ENCODE measurements around the gene MRPL57. TPM values are rescaled to one million over a fixed set of nuclear protein-coding genes. Genes with fewer than 3 reads are reported as not detected.
"Not testable (repeated sequence)": the region's sequence is repeated elsewhere in the genome, so short reads cannot be mapped to it uniquely, and the experiment has no call there.

The MRPL57 gene
- total RNA-seq: 10 to 100 TPM; 23.5 to 65.8 (median 33.2) TPM

GRCh38 chr13:21176215-21176981, at the start of gene MRPL57, which contains the start of gene SKA3:
MRPL57 (plus strand) TSS chr13:21176658; CDS start chr13:21176917, 259 bp downstream.
SKA3 (minus strand) TSS chr13:21176552; CDS start chr13:21176477, 75 bp downstream.
- intact Hi-C loops (cut with DNase I): loop anchor here (5.0 to 10.0 kb wide), 2 partner anchors 118 to 301 kb away; no protein-coding TSS in a partner anchor

DNA sequence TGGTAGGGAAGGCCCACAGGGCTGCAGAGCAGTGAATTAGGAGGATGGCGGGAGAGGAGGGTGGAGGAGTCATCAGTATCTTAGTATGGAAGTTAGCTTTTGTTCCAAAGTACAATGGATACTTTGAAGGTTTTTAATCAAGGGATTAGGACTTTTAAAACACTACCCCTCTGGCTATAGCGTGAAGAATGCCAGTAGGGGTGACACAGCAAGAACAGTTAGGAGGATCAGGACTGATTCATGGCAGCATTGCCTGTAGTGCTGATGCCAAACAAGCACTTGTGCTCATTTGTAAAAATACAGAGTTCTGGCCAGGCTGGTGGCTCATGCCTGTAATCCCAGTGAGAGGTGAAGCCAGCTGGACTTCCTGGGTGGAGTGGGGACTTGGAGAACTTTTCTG, 46.3 kb upstream of the MRPL57 start:
- Histone ChIP-seq H3K9me3 (no peaks in the 10 kb centered on the region), H3K4me1 (no peaks in the 10 kb centered on the region), H3K27me3 (no peaks in the 10 kb centered on the region), H3K27ac (no peak overlapping the region), H3K4me3 (replicated peaks in 1 of 3) (no peak overlapping the region), H3K36me3 (no peaks in the 10 kb centered on the region)
- no peak for TF ChIP-seq POLR2A (IDR thresholded peaks at IDR 0.05)
- TF ChIP-seq, protein P1, sequence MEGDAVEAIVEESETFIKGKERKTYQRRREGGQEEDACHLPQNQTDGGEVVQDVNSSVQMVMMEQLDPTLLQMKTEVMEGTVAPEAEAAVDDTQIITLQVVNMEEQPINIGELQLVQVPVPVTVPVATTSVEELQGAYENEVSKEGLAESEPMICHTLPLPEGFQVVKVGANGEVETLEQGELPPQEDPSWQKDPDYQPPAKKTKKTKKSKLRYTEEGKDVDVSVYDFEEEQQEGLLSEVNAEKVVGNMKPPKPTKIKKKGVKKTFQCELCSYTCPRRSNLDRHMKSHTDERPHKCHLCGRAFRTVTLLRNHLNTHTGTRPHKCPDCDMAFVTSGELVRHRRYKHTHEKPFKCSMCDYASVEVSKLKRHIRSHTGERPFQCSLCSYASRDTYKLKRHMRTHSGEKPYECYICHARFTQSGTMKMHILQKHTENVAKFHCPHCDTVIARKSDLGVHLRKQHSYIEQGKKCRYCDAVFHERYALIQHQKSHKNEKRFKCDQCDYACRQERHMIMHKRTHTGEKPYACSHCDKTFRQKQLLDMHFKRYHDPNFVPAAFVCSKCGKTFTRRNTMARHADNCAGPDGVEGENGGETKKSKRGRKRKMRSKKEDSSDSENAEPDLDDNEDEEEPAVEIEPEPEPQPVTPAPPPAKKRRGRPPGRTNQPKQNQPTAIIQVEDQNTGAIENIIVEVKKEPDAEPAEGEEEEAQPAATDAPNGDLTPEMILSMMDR (IDR thresholded peaks at IDR 0.05): no peak
- WGBS, 2 donors: 92 to 94% methylated on average over 2 of the region's 2 CpGs
- DNase-seq: no peak
- intact Hi-C loops (cut with DNase I): loop anchor here (10.0 kb wide), 2 partner anchors 55 to 185 kb away; no protein-coding TSS in a partner anchor

More at GRCh38 chr13:21176215-21176981, at the start of gene MRPL57, which contains the start of gene SKA3:
- Histone ChIP-seq H3K9me3 (no peaks in the 10 kb centered on the region), H3K4me1 (peaks cover 6 to 16% of the 10 kb centered on the region in 2 donors), H3K4me3 (replicated peaks in 1 of 3) (peak within 1 kb of the TSS; percentile 24 to 76 (median 72)), H3K36me3 (no peaks in the 10 kb centered on the region), H3K27me3 (no peaks in the 10 kb centered on the region), H3K27ac (peak within 1 kb of the TSS; percentile 86 to 97 (median 94))
- TF ChIP-seq, protein P1 (IDR thresholded peaks at IDR 0.05): peak in 3 of 6 experiments; percentile 29 to 50 (median 36)
- peak; percentile 51 to 96 for TF ChIP-seq POLR2A (IDR thresholded peaks at IDR 0.05)
- peak; percentile 93 to 94 for DNase-seq
- WGBS, 2 donors: 0 to 10% methylated on average over 27 to 41 of the region's 93 CpGs

GRCh38 chr13:21133077-21133476, 43.4 kb upstream of the MRPL57 start:
- DNase-seq: no peak
- intact Hi-C loops (cut with DNase I): loop anchor here (10.0 kb wide), 2 partner anchors 58 to 188 kb away; no protein-coding TSS in a partner anchor

GRCh38 chr13:21134475-21134874, 42.0 kb upstream of the MRPL57 start:
- TF ChIP-seq POLR2A (IDR thresholded peaks at IDR 0.05): no peak
- TF ChIP-seq, protein P1 (IDR thresholded peaks at IDR 0.05): no peak
- intact Hi-C loops (cut with DNase I): loop anchor here (10.0 kb wide), 2 partner anchors 60 to 190 kb away; no protein-coding TSS in a partner anchor
- no peaks in the 10 kb centered on the region for H3K36me3 ChIP-seq
- no peaks in the 10 kb centered on the region for H3K4me1 ChIP-seq
- H3K27ac ChIP-seq: no peak overlapping the region
- no peaks in the 10 kb centered on the region for H3K9me3 ChIP-seq
- WGBS, 2 donors: 70 to 72% methylated on average over 5 of the region's 5 CpGs
- no peaks in the 10 kb centered on the region for H3K27me3 ChIP-seq
- H3K4me3 ChIP-seq (replicated peaks in 1 of 3): no peak overlapping the region
- DNase-seq: no peak

More at GRCh38 chr13:21133077-21133476, 43.4 kb upstream of the MRPL57 start:
- Histone ChIP-seq H3K4me3 (replicated peaks in 1 of 3) (no peak overlapping the region), H3K27me3 (no peaks in the 10 kb centered on the region), H3K4me1 (no peaks in the 10 kb centered on the region), H3K9me3 (no peaks in the 10 kb centered on the region), H3K36me3 (no peaks in the 10 kb centered on the region), H3K27ac (no peak overlapping the region)
- WGBS, 2 donors: 75 to 89% methylated on average over 3 of the region's 3 CpGs
- no peak for TF ChIP-seq POLR2A (IDR thresholded peaks at IDR 0.05)

DNA sequence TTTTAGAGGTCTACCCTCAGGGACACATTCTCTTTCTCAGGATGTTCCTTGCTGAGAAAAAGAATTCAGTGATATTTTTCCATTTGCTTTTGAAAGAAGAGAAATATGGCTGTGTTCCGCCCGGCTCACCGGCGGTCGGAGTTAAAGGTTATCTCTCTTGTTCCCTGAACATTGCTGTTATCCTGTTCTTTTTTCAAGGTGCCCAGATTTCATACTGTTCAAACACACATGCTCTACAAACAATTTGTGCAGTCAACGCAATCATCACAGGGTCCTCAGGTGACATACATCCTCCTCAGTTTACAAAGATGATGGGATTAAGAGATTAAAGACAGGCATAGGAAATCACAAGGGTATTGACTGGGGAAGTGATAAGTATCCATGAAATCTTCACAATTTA, 40.6 kb upstream of the MRPL57 start:
- H3K4me1 ChIP-seq; H3K4me3 ChIP-seq (replicated peaks in 1 of 3); DNase-seq; H3K27ac ChIP-seq; H3K36me3 ChIP-seq; H3K27me3 ChIP-seq; H3K9me3 ChIP-seq: not testable (repeated sequence)
- intact Hi-C loops (cut with DNase I): loop anchor here (5.0 to 10.0 kb wide), 3 partner anchors 61 to 434 kb away; partner anchors contain the start of gene IL17D
- WGBS, 2 donors: 87 to 90% methylated on average over 6 of the region's 6 CpGs
